Left ventricle myocardium inferior (tissue), 1 donor: ENCODE measurements around the gene GMEB2. TPM values are rescaled to one million over a fixed set of nuclear protein-coding genes. Genes with fewer than 3 reads are reported as not detected.

Experiments used
- total RNA-seq: library from RNA; stranded (reverse); fragmentation: NEBNext Ultra II Directional; extraction: Animal tissue kit (Norgen Biotek cat#: 25700); gene quantifications from one replicate; pipeline ENCODE4 v1.2.1, GENCODE V29; 2021
- donor health status: DM: no; HTN: yes; CAD: no; lungs with severe emphysema.

GMEB2 gene
- total RNA-seq, 1 donor from 2014 or later: 5.3 TPM

Other genes with a start within 250 kb of the GMEB2 start
- gene KCNQ2, start 154.4 kb downstream of the GMEB2 start, total RNA-seq: 2.3 TPM
- gene EEF1A2, start 128.0 kb downstream of the GMEB2 start, total RNA-seq: 1,286 TPM
- gene PPDPF, start 106.3 kb downstream of the GMEB2 start, total RNA-seq: 371 TPM
- not detected for gene PTK6, start 89.7 kb downstream of the GMEB2 start, total RNA-seq
- gene SRMS, start 79.4 kb downstream of the GMEB2 start, total RNA-seq: not detected
- 0.14 TPM for gene FNDC11, start 72.9 kb downstream of the GMEB2 start, total RNA-seq
- 10.6 TPM for gene HELZ2, start 52.9 kb downstream of the GMEB2 start, total RNA-seq
- gene STMN3, start 26.3 kb upstream of the GMEB2 start, total RNA-seq: 4.6 TPM
- gene RTEL1, start 31.2 kb upstream of the GMEB2 start, total RNA-seq: 9.6 TPM
- 0.27 TPM for gene TNFRSF6B, start 69.6 kb upstream of the GMEB2 start, total RNA-seq
- gene ARFRP1, start 80.9 kb upstream of the GMEB2 start, total RNA-seq: 37.1 TPM
- 15.8 TPM for gene ZGPAT, start 80.9 kb upstream of the GMEB2 start, total RNA-seq
- gene LIME1, start 109.6 kb upstream of the GMEB2 start, total RNA-seq: 3.4 TPM
- gene SLC2A4RG, start 112.7 kb upstream of the GMEB2 start, total RNA-seq: 79.2 TPM
- gene ZBTB46, start 204.2 kb upstream of the GMEB2 start, total RNA-seq: 13.6 TPM
- gene ABHD16B, start 234.4 kb upstream of the GMEB2 start, total RNA-seq: not detected
- 72.0 TPM for gene TPD52L2, start 238.2 kb upstream of the GMEB2 start, total RNA-seq